IMR-90 (cell line): ENCODE data around the gene BCAS1. TPM values are rescaled to one million over a fixed set of nuclear protein-coding genes. Genes with fewer than 3 reads are reported as not detected.

ENCODE experiments used
- ATAC-seq: fragments of 200-7000 bp; cut with Tn5 transposase; 2 replicates; pipeline ENCODE4 v1.9.1; 2020; ENCODE audit warnings: low read depth, mild to moderate bottlenecking, moderate library complexity
- BruUV-seq: library from RNA; stranded (reverse); fragments of 400-500 nt; replicated peaks from 2 replicates; lab custom pipeline; 2021; lab: Mats Ljungman, UMichigan
- CTCF ChIA-PET: fragments of 300-600 bp; formaldehyde crosslinking; extraction: SDS; loops from one replicate; lab custom pipeline; 2021; ENCODE audit warnings: antibody characterized with exemption; lab: Yijun Ruan, JAX
- POLR2A ChIA-PET: fragments of 300-600 bp; sonication (Branson Sonifier 250); formaldehyde crosslinking; loops from one replicate; lab custom pipeline; 2022; ENCODE audit warnings: antibody characterized with exemption; ENCODE audit not compliant: unreplicated experiment; lab: Charles Lee
- DNase-seq: peaks from one replicate; pipeline ENCODE4 v3.0.0; 2013
- H2AFZ ChIP-seq: replicated peaks from 2 replicates; pipeline ENCODE3; 2013; ENCODE audit warnings: low read length, mild to moderate bottlenecking; ENCODE audit not compliant: poor library complexity
- H2AK5ac ChIP-seq: 2 replicates; pipeline ENCODE4 v1.6.1; 2013; ENCODE audit warnings: low read depth, low read length, inconsistent platforms
- H2AK9ac ChIP-seq: replicated peaks from 2 replicates; pipeline ENCODE3; 2013; ENCODE audit warnings: mild to moderate bottlenecking, low read depth, low read length, moderate library complexity; ENCODE audit not compliant: poor library complexity
- H2BK120ac ChIP-seq: 2 replicates; pipeline ENCODE4 v1.6.1; 2013; ENCODE audit warnings: low read depth, low read length, inconsistent platforms
- H2BK15ac ChIP-seq: 3 replicates; pipeline ENCODE4 v1.6.1; 2013; ENCODE audit warnings: low read depth, low read length, inconsistent platforms
- H2BK20ac ChIP-seq: 2 replicates; pipeline ENCODE4 v1.6.1; 2013; ENCODE audit warnings: low read depth, mild to moderate bottlenecking, inconsistent platforms, low read length, moderate library complexity
- H2BK5ac ChIP-seq: 2 replicates; pipeline ENCODE4 v1.6.1; 2013; ENCODE audit warnings: mild to moderate bottlenecking, low read depth, low read length, inconsistent platforms; ENCODE audit not compliant: poor library complexity, severe bottlenecking
- H3K14ac ChIP-seq: replicated peaks from 2 replicates; pipeline ENCODE4 v1.6.1; 2013; ENCODE audit warnings: low read depth, low read length, inconsistent platforms
- H3K18ac ChIP-seq: 2 replicates; pipeline ENCODE4 v1.6.1; 2013; ENCODE audit warnings: low read depth, low read length, control low read depth
- H3K23ac ChIP-seq: 2 replicates; pipeline ENCODE4 v1.6.1; 2013; ENCODE audit warnings: low read depth, low read length, inconsistent platforms
- H3K27ac ChIP-seq: 2 replicates; pipeline ENCODE4 v1.5.1; 2013; ENCODE audit warnings: mild to moderate bottlenecking, control low read depth, low read length; ENCODE audit not compliant: insufficient read depth
- H3K27me3 ChIP-seq: 2 replicates; pipeline ENCODE4 v1.6.1; 2013; ENCODE audit warnings: low read length; ENCODE audit not compliant: control insufficient read depth, insufficient read depth
- H3K36me3 ChIP-seq: 2 replicates; pipeline ENCODE4 v1.6.1; 2013; ENCODE audit warnings: low read length, mixed read lengths; ENCODE audit not compliant: control insufficient read depth, insufficient read depth
- H3K4ac ChIP-seq: 2 replicates; pipeline ENCODE4 v1.6.1; 2013; ENCODE audit warnings: low read depth, low read length, inconsistent platforms
- H3K4me1 ChIP-seq: 2 replicates; pipeline ENCODE4 v1.6.1; 2013; ENCODE audit warnings: low read length, mixed read lengths; ENCODE audit not compliant: control insufficient read depth, insufficient read depth
- H3K4me2 ChIP-seq: 2 replicates; pipeline ENCODE4 v1.6.1; 2013; ENCODE audit warnings: low read depth, mild to moderate bottlenecking, control low read depth, low read length, moderate library complexity
- H3K4me3 ChIP-seq: 2 replicates; pipeline ENCODE4 v1.5.1; 2013; ENCODE audit warnings: low read depth, mild to moderate bottlenecking, control low read depth, low read length, moderate library complexity; ENCODE audit not compliant: insufficient read depth
- H3K56ac ChIP-seq: 2 replicates; pipeline ENCODE4 v1.6.1; 2013; ENCODE audit warnings: low read length, inconsistent platforms; ENCODE audit not compliant: insufficient read depth; ENCODE audit errors: extremely low read depth
- H3K79me1 ChIP-seq, 2 experiments: 2 replicates each; pipeline ENCODE4 v1.6.1; 2013; ENCODE audit warnings: low read length in 2 of 2, inconsistent platforms in 1 of 2, low read depth in 1 of 2
- H3K9ac ChIP-seq: 2 replicates; pipeline ENCODE4 v1.6.1; 2013; ENCODE audit warnings: low read depth, low read length, control low read depth
- H3K9me1 ChIP-seq: 2 replicates; pipeline ENCODE4 v1.6.1; 2013; ENCODE audit warnings: low read length, inconsistent platforms; ENCODE audit not compliant: insufficient read depth
- H3K9me3 ChIP-seq: 2 replicates; pipeline ENCODE4 v1.6.1; 2013; ENCODE audit warnings: low read length; ENCODE audit not compliant: control insufficient read depth, insufficient read depth
- H4K20me1 ChIP-seq: 2 replicates; pipeline ENCODE4 v1.6.1; 2013; ENCODE audit warnings: low read length, inconsistent platforms; ENCODE audit not compliant: insufficient read depth
- H4K5ac ChIP-seq: 2 replicates; pipeline ENCODE4 v1.6.1; 2013; ENCODE audit warnings: mild to moderate bottlenecking, low read depth, low read length, control low read depth
- H4K8ac ChIP-seq, 2 experiments: 2 replicates each; pipeline ENCODE4 v1.6.1; 2013; ENCODE audit warnings: low read depth in 2 of 2, low read length in 2 of 2, control low read depth in 1 of 2, inconsistent platforms in 1 of 2
- H4K91ac ChIP-seq: 2 replicates; pipeline ENCODE4 v1.6.1; 2013; ENCODE audit warnings: low read depth, low read length, inconsistent platforms; ENCODE audit not compliant: insufficient read depth
- BHLHE40 ChIP-seq: fragments of 150-350 bp; IDR thresholded peaks from 2 replicates; pipeline ENCODE4 v1.6.1; 2016; ENCODE audit warnings: mild to moderate bottlenecking, low read depth, low read length
- CEBPB ChIP-seq: IDR thresholded peaks from 2 replicates; pipeline ENCODE4 v1.6.1; 2012; ENCODE audit warnings: low read depth, low read length, improper control_type of control experiment
- CHD1 ChIP-seq: IDR thresholded peaks from 2 replicates; pipeline ENCODE4 v1.6.1; 2012; ENCODE audit warnings: low read depth, low read length, improper control_type of control experiment
- CTCF ChIP-seq: conservative IDR thresholded peaks from 2 replicates; pipeline ENCODE4 v1.5.1; 2012; ENCODE audit warnings: mild to moderate bottlenecking, low read depth, low read length, improper control_type of control experiment
- ELK1 ChIP-seq: fragments of 150-350 bp; IDR thresholded peaks from 2 replicates; pipeline ENCODE4 v1.6.1; 2016; ENCODE audit warnings: low read depth, mild to moderate bottlenecking, low read length, moderate library complexity, borderline replicate concordance
- FOS ChIP-seq: fragments of 150-350 bp; IDR thresholded peaks from 2 replicates; pipeline ENCODE4 v1.6.1; 2016; ENCODE audit warnings: low read depth, low read length
- MAFK ChIP-seq: IDR thresholded peaks from 2 replicates; pipeline ENCODE4 v1.6.1; 2012; ENCODE audit warnings: low read depth, low read length, improper control_type of control experiment
- MAZ ChIP-seq: IDR thresholded peaks from 2 replicates; pipeline ENCODE4 v1.6.1; 2012; ENCODE audit warnings: low read depth, mild to moderate bottlenecking, low read length, improper control_type of control experiment, moderate library complexity, borderline replicate concordance
- MXI1 ChIP-seq: IDR thresholded peaks from 2 replicates; pipeline ENCODE4 v1.6.1; 2012; ENCODE audit warnings: low read depth, mild to moderate bottlenecking, low read length, moderate library complexity, borderline replicate concordance
- NFE2L2 ChIP-seq: fragments of 150-350 bp; IDR thresholded peaks from 2 replicates; pipeline ENCODE4 v1.6.1; 2016; ENCODE audit warnings: low read depth, mild to moderate bottlenecking, low read length
- POLR2A ChIP-seq: IDR thresholded peaks from 2 replicates; pipeline ENCODE4 v1.6.1; 2012; ENCODE audit warnings: mild to moderate bottlenecking, low read depth, low read length
- RAD21 ChIP-seq: IDR thresholded peaks from 2 replicates; pipeline ENCODE4 v1.6.1; 2012; ENCODE audit warnings: low read length, improper control_type of control experiment
- RCOR1 ChIP-seq: IDR thresholded peaks from 2 replicates; pipeline ENCODE4 v1.6.1; 2012; ENCODE audit warnings: mild to moderate bottlenecking, low read length, improper control_type of control experiment; ENCODE audit not compliant: insufficient replicate concordance
- RFX5 ChIP-seq: IDR thresholded peaks from 2 replicates; pipeline ENCODE4 v1.8.0; 2012; ENCODE audit warnings: low read depth, mild to moderate bottlenecking, low read length, moderate library complexity
- SMC3 ChIP-seq: fragments of 150-350 bp; IDR thresholded peaks from 2 replicates; pipeline ENCODE4 v1.6.1; 2016; ENCODE audit warnings: low read depth, mild to moderate bottlenecking, antibody characterized with exemption, low read length, moderate library complexity
- USF2 ChIP-seq: fragments of 150-350 bp; IDR thresholded peaks from 2 replicates; pipeline ENCODE4 v1.6.1; 2017; ENCODE audit warnings: mild to moderate bottlenecking, antibody characterized with exemption, low read length, low read depth
- WGBS, 2 experiments: methylation state at CpG; one replicate each; pipeline versions ENCODE4 v1.1.5 to v1.1.7; 2013; ENCODE audit warnings: missing lambda C conversion rate in 2 of 2; ENCODE audit not compliant: insufficient read length in 1 of 2; ENCODE audit errors: extremely low coverage in 2 of 2; 5-methylcytosine and 5-hydroxymethylcytosine counted together
- dilution Hi-C: fragments of 300-500 bp; cut with HindIII; formaldehyde crosslinking; loops from one replicate; pipeline ENCODE4 v1.14.3; 2018; ENCODE audit warnings: low sequenced_read_pairs; ENCODE audit not compliant: unreplicated experiment
- in situ Hi-C: fragments of 300-500 bp; cut with MboI; formaldehyde crosslinking; loops from 3 replicates; pipeline ENCODE4 v1.14.3; 2019; ENCODE audit warnings: low sequenced_read_pairs, inconsistent platforms, mixed read lengths
- intact Hi-C: fragments of 100-400 bp; cut with micrococcal nuclease; formaldehyde crosslinking; loops from 2 replicates; pipeline ENCODE4 v1.10.0; 2022
- polyA plus RNA-seq, 3 experiments: library from polyadenylated mRNA; depleted of rRNA; stranded (reverse); fragments of >200 nt; gene quantifications; 2 replicates each; pipeline ENCODE4 v1.2.3, GENCODE V29; 2012; ENCODE audit warnings: low replicate concordance in 1 of 3
- total RNA-seq: library from RNA; depleted of rRNA; stranded (reverse); fragments of >200 nt; gene quantifications from 2 replicates; pipeline ENCODE4 v1.2.3, GENCODE V29; 2012

BCAS1 gene
- total and polyA plus RNA-seq, 2 of the 4 experiments (the other 2 are of a cell fraction) = under 0.01 TPM; not detected in 1

GRCh38 chr20:53950031-53950430 is 120.4 kb downstream of the BCAS1 start:
- H3K23ac ChIP-seq = no peak overlapping the region
- CTCF ChIA-PET = interaction anchor here (0.6 kb wide), 1 partner anchor 389 kb away, joined by 3 read pairs; no protein-coding TSS in a partner anchor
- no peak overlapping the region for H2BK5ac ChIP-seq
- no peaks in the 10 kb centered on the region for H4K20me1 ChIP-seq
- H2BK120ac ChIP-seq = peak overlapping the region; percentile 83; the same call in 1 of the 2 replicates
- H4K91ac ChIP-seq = no peak overlapping the region
- POLR2A ChIA-PET = no interaction called here
- no peak overlapping the region for H2AK9ac ChIP-seq
- 69% methylated on average over 5 of the region's 7 CpGs; no CpG with 5 or more reads in 1 of the 2 experiments for WGBS, 2 experiments
- peak overlapping the region; percentile 23; the same call in 1 of the 2 replicates for H2AK5ac ChIP-seq
- intact Hi-C loops = no loop called here
- H4K5ac ChIP-seq = peak overlapping the region; percentile 11; the same call in 1 of the 2 replicates
- H4K8ac ChIP-seq = peak overlapping the region in 1 of 2 experiments; percentile 37; a peak in 2 of 4 replicates
- H3K79me1 ChIP-seq = no peaks in the 10 kb centered on the region
- dilution Hi-C loops = no loop called here
- H3K9ac ChIP-seq = no peak overlapping the region
- peaks cover 11% of the 10 kb centered on the region for H3K4me1 ChIP-seq
- no peaks in the 10 kb centered on the region for H3K27me3 ChIP-seq
- no peak overlapping the region for H3K56ac ChIP-seq
- ATAC-seq = no peak
- DNase-seq = peak; percentile 18
- no peak overlapping the region for H3K14ac ChIP-seq
- TF ChIP-seq FOS (no peak), POLR2A (no peak), MAZ (no peak), CHD1 (no peak), MXI1 (no peak), USF2 (no peak), RFX5 (no peak), BHLHE40 (no peak), CEBPB (no peak), CTCF (no peak), RAD21 (no peak), MAFK (no peak), NFE2L2 (no peak), SMC3 (no peak), RCOR1 (no peak), ELK1 (no peak)
- H3K4me3 ChIP-seq = no peak overlapping the region
- in situ Hi-C loops = no loop called here
- H3K9me3 ChIP-seq = no peaks in the 10 kb centered on the region; the same call in 1 of the 2 replicates
- peak overlapping the region; percentile 67; the same call in 1 of the 2 replicates for H3K4ac ChIP-seq
- no peak overlapping the region for H3K18ac ChIP-seq
- H2BK20ac ChIP-seq = peak overlapping the region; percentile 60
- H3K36me3 ChIP-seq = no peaks in the 10 kb centered on the region
- H3K9me1 ChIP-seq = peaks cover 15% of the 10 kb centered on the region
- H3K4me2 ChIP-seq = no peak overlapping the region
- peak overlapping the region; percentile 91 for H2AFZ ChIP-seq
- H2BK15ac ChIP-seq = peak overlapping the region; percentile 22; the same call in 1 of the 3 replicates
- no TSS peak for BruUV-seq
- no peak overlapping the region for H3K27ac ChIP-seq
